SK-N-SH (cell line): Measurements from ENCODE around the gene NUBP1. TPM values are rescaled to one million over a fixed set of nuclear protein-coding genes. Genes with fewer than 3 reads are reported as not detected.

ENCODE experiments used
- CTCF ChIA-PET: fragments of 300-600, 350-600 bp; formaldehyde crosslinking; extraction: SDS; loops from one replicate; lab custom pipeline; 2021; lab: Yijun Ruan, JAX
- POLR2A ChIA-PET: fragments of 350-600 bp; sonication (Branson Sonifier 250); formaldehyde crosslinking; extraction: SDS; loops from one replicate; lab custom pipeline; 2020; ENCODE audit warnings: antibody characterized with exemption, inconsistent platforms; lab: Yijun Ruan, JAX
- DNase-seq: peaks from one replicate; pipeline ENCODE4 v3.0.0; 2012
- H2AFZ ChIP-seq: fragments of 200-600 bp; sonication (generic); 2 replicates; pipeline ENCODE4 v1.8.1; 2016; ENCODE audit warnings: antibody characterized with exemption, mild to moderate bottlenecking, low read depth
- H3F3A ChIP-seq: fragments of 200-600 bp; sonication (generic); replicated peaks from 2 replicates; pipeline ENCODE3; 2016; ENCODE audit warnings: antibody characterized with exemption, mild to moderate bottlenecking; ENCODE audit not compliant: insufficient read depth
- H3K27ac ChIP-seq, 2 experiments: fragments of 200-500 bp in 1 of 2; fragments of 200-600 bp in 1 of 2; sonication (Bioruptor generic) in 1 of 2; sonication (generic), shearing (Covaris generic) in 1 of 2; 2 replicates each; pipeline versions ENCODE4 v1.5.1 to v1.6.1; 2014 to 2016; ENCODE audit warnings: low read depth in 2 of 2, inconsistent platforms in 1 of 2, low read length in 1 of 2, mild to moderate bottlenecking in 1 of 2, mixed read lengths in 1 of 2
- H3K27me3 ChIP-seq: fragments of 200-600 bp; sonication (generic), shearing (Covaris generic); 2 replicates; pipeline ENCODE4 v1.6.1; 2016; ENCODE audit warnings: mixed run types; ENCODE audit not compliant: insufficient read depth
- H3K36me3 ChIP-seq, 2 experiments: fragments of 200-500 bp in 1 of 2; fragments of 200-600 bp in 1 of 2; sonication (Bioruptor generic) in 1 of 2; sonication (generic) in 1 of 2; replicated peaks in 1 of 2; 2 replicates each; pipeline versions ENCODE3 to v1.5.1; 2014 to 2016; ENCODE audit warnings: low read length in 1 of 2, mild to moderate bottlenecking in 1 of 2; ENCODE audit not compliant: insufficient read depth in 2 of 2, control insufficient read depth in 1 of 2
- H3K4me1 ChIP-seq, 2 experiments: fragments of 200-500 bp in 1 of 2; fragments of 200-600 bp in 1 of 2; sonication (Bioruptor generic) in 1 of 2; sonication (generic), shearing (Covaris generic) in 1 of 2; 2 replicates each; pipeline versions ENCODE4 v1.5.1 to v1.6.1; 2014 to 2016; ENCODE audit warnings: low read depth in 1 of 2, low read length in 1 of 2, mixed run types in 1 of 2; ENCODE audit not compliant: insufficient read depth in 2 of 2, control insufficient read depth in 1 of 2
- H3K4me2 ChIP-seq: fragments of 200-600 bp; sonication (generic), shearing (Covaris generic); 2 replicates; pipeline ENCODE4 v1.6.1; 2017; ENCODE audit warnings: mixed run types
- H3K4me3 ChIP-seq, 2 experiments: fragments of 200-500 bp in 1 of 2; fragments of 200-600 bp in 1 of 2; sonication (Bioruptor generic) in 1 of 2; sonication (generic), shearing (Covaris generic) in 1 of 2; 2 replicates each; pipeline versions ENCODE4 v1.5.1 to v1.8.1; 2014 to 2016; ENCODE audit warnings: low read depth in 2 of 2, inconsistent platforms in 1 of 2, low read length in 1 of 2, mild to moderate bottlenecking in 1 of 2, mixed read lengths in 1 of 2, moderate library complexity in 1 of 2
- H3K79me2 ChIP-seq: fragments of 200-600 bp; sonication (generic); 2 replicates; pipeline ENCODE4 v1.8.1; 2017; ENCODE audit warnings: mild to moderate bottlenecking; ENCODE audit not compliant: insufficient read depth
- H3K9ac ChIP-seq: fragments of 200-600 bp; sonication (generic); 2 replicates; pipeline ENCODE4 v1.6.1; 2017; ENCODE audit warnings: mixed run types
- H3K9me2 ChIP-seq: fragments of 200-600 bp; sonication (generic); 2 replicates; pipeline ENCODE4 v1.6.1; 2017; ENCODE audit warnings: mixed run types
- H3K9me3 ChIP-seq: fragments of 200-600 bp; sonication (generic); 2 replicates; pipeline ENCODE4 v1.6.1; 2017; ENCODE audit warnings: mixed run types, mild to moderate bottlenecking, moderate library complexity
- H4K20me1 ChIP-seq: fragments of 200-600 bp; sonication (generic); 2 replicates; pipeline ENCODE4 v1.6.1; 2017; ENCODE audit warnings: mild to moderate bottlenecking, mixed run types; ENCODE audit not compliant: insufficient read depth
- CHD2 ChIP-seq: fragments of 150-350 bp; IDR thresholded peaks from 2 replicates; pipeline ENCODE4 v1.6.1; 2018; ENCODE audit warnings: low read length; ENCODE audit not compliant: partially characterized antibody
- ELF1 ChIP-seq: IDR thresholded peaks from 2 replicates; pipeline ENCODE4 v1.4.0; 2012
- EP300 ChIP-seq, 2 experiments: IDR thresholded peaks; 2 replicates each; pipeline versions ENCODE4 v1.4.0 to v1.6.1; 2012; ENCODE audit warnings: borderline replicate concordance in 1 of 2, low read depth in 1 of 2, low read length in 1 of 2
- FOXJ3 ChIP-seq: sonication (generic); formaldehyde crosslinking; IDR thresholded peaks from 2 replicates; pipeline ENCODE4 v1.5.1; 2020; ENCODE audit warnings: mild to moderate bottlenecking, missing genetic modification reagents
- GABPA ChIP-seq: IDR thresholded peaks from 2 replicates; pipeline ENCODE4 v1.4.0; 2012; ENCODE audit warnings: low read depth, mild to moderate bottlenecking
- GATA2 ChIP-seq: sonication (generic); formaldehyde crosslinking; IDR thresholded peaks from 2 replicates; pipeline ENCODE4 v1.5.0; 2020; ENCODE audit warnings: mild to moderate bottlenecking, missing genetic modification reagents
- JUND ChIP-seq: IDR thresholded peaks from 2 replicates; pipeline ENCODE4 v1.4.0; 2012
- MEF2A ChIP-seq: IDR thresholded peaks from 2 replicates; pipeline ENCODE4 v1.4.0; 2012; ENCODE audit warnings: low read depth, borderline replicate concordance
- MXI1 ChIP-seq: IDR thresholded peaks from 2 replicates; pipeline ENCODE4 v1.6.1; 2012; ENCODE audit warnings: mild to moderate bottlenecking, low read depth, low read length, improper control_type of control experiment
- NRF1 ChIP-seq: IDR thresholded peaks from 2 replicates; pipeline ENCODE4 v1.6.1; 2012; ENCODE audit warnings: low read depth, mild to moderate bottlenecking, low read length
- POLR2AphosphoS5 ChIP-seq: IDR thresholded peaks from 2 replicates; pipeline ENCODE4 v1.6.1; 2012; ENCODE audit warnings: low read depth, low read length
- RAD21 ChIP-seq: IDR thresholded peaks from 2 replicates; pipeline ENCODE4 v1.6.1; 2012; ENCODE audit warnings: mild to moderate bottlenecking, low read length
- RCOR1 ChIP-seq: fragments of 150-350 bp; IDR thresholded peaks from 2 replicates; pipeline ENCODE4 v1.6.1; 2017; ENCODE audit warnings: antibody characterized with exemption, low read length
- TAF1 ChIP-seq: IDR thresholded peaks from 2 replicates; pipeline ENCODE4 v1.6.1; 2012; ENCODE audit warnings: low read depth, mild to moderate bottlenecking, low read length, moderate library complexity, borderline replicate concordance
- YY1 ChIP-seq: IDR thresholded peaks from 2 replicates; pipeline ENCODE4 v1.4.0; 2012; ENCODE audit warnings: low read depth, mild to moderate bottlenecking
- WGBS: methylation state at CpG from one replicate; pipeline ENCODE4 v1.1.6; 2017; ENCODE audit warnings: low lambda C conversion rate; 5-methylcytosine and 5-hydroxymethylcytosine counted together
- polyA plus RNA-seq, 3 experiments: library from polyadenylated mRNA; depleted of rRNA; stranded (reverse); fragments of >200 nt; gene quantifications; 2 replicates each; pipeline ENCODE4 v1.2.3, GENCODE V29; 2012
- TF ChIP-seq, protein P1 (sequence below): IDR thresholded peaks from 2 replicates; pipeline ENCODE4 v1.4.0; 2012; ENCODE audit warnings: low read depth
- TF ChIP-seq, protein P2 (sequence below): IDR thresholded peaks from 2 replicates; pipeline ENCODE4; 2012
- TF ChIP-seq, protein P3 (sequence below): fragments of 150-350 bp; IDR thresholded peaks from 2 replicates; pipeline ENCODE4 v1.6.1; 2016; ENCODE audit warnings: mild to moderate bottlenecking, low read depth, low read length
- TF ChIP-seq, protein P4 (sequence below): fragments of 200-600 bp; sonication (generic); IDR thresholded peaks from 2 replicates; pipeline ENCODE4 v1.6.1; 2017; ENCODE audit warnings: antibody characterized with exemption, mild to moderate bottlenecking, moderate library complexity

The NUBP1 gene
- polyA plus RNA-seq (2012; rRNA removed) = 40.7 and 49.8 TPM in 2 replicates
- polyA plus RNA-seq (2012; cell fraction: cytosol; rRNA removed) = 40.5 and 41.4 TPM in 2 replicates
- polyA plus RNA-seq (2012; cell fraction: nucleus; rRNA removed) = 19.7 and 25.3 TPM in 2 replicates

DNA sequence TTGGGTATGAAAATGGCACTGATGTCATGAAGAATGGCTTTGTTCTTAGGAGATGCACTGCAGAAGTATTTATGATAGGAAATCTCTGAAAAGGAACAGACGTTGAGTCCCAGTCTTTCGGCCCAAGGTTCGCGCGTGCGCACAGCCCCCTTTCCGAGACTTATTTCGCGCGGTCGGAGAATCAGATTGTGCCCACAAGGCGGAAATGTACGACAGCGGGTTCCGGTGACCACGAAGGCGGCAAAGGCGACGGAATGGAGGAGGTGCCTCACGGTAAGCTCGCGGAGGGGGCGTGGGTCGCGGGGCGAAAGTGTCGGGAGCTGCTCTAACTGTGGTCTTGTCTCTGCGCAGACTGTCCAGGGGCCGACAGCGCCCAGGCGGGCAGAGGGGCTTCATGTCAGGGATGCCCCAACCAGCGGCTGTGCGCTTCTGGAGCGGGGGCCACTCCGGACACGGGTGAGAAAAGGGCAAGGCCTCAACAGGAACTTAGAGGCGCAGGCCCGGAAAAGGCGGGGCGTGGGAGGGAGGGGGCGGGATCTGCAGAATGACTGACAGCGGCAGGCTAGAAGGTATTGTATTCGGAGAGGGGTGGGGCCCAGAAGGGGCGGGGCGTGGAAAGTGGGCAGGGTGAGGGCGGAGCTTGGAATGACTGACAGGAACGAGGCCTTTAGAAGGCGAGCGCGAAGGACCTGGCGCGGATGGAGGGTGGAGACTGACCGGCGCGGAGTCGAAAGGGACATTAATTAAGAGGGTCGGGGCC is at the start of gene NUBP1:
NUBP1 (plus strand) TSS at position 233 of the 760 bp plus-strand sequence; CDS start at position 255, 22 bp downstream.
- Histone ChIP-seq H4K20me1 (no peaks in the 10 kb centered on the region), H3K9me2 (no peaks in the 10 kb centered on the region), H3K4me3 (peak within 1 kb of the TSS; percentile 60 to 66), H3K36me3 (peaks cover 0 to 12% of the 10 kb centered on the region in 2 experiments), H3K9me3 (no peaks in the 10 kb centered on the region), H3K9ac (peak within 1 kb of the TSS; percentile 93), H3F3A (peaks cover 10% of the 10 kb centered on the region), H3K79me2 (peaks cover 11% of the 10 kb centered on the region), H2AFZ (peak within 1 kb of the TSS; percentile 98), H3K4me1 (peaks cover 5 to 34% of the 10 kb centered on the region in 2 experiments; a peak in 3 of 4 replicates), H3K27me3 (no peaks in the 10 kb centered on the region), H3K4me2 (peak within 1 kb of the TSS; percentile 85), H3K27ac (peak within 1 kb of the TSS; percentile 96 to 97)
- peak; percentile 92 for DNase-seq
- ChIA-PET CTCF (interaction anchor here (1.8 to 10.8 kb wide), 2 partner anchors 175 to 228 kb away, joined by 12 to 305 read pairs; no protein-coding TSS in a partner anchor), POLR2A (interaction anchor here (0.7 to 1.7 kb wide), 7 partner anchors 22 to 322 kb away, joined by 3 to 8 read pairs (median 4); partner anchors contain the start of gene TVP23A)
- WGBS = 0% methylated on average over 42 of the region's 57 CpGs
- TF ChIP-seq GABPA = peak; percentile 91
- TF ChIP-seq GATA2 (CRISPR knock-in tag) = no peak
- TF ChIP-seq CHD2 = no peak
- TF ChIP-seq YY1 = peak; percentile 57; the same call in 1 of the 2 replicates
- TF ChIP-seq FOXJ3 (CRISPR knock-in tag) = no peak
- TF ChIP-seq, protein P1, sequence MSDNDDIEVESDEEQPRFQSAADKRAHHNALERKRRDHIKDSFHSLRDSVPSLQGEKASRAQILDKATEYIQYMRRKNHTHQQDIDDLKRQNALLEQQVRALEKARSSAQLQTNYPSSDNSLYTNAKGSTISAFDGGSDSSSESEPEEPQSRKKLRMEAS = peak; percentile 91
- TF ChIP-seq, protein P2, sequence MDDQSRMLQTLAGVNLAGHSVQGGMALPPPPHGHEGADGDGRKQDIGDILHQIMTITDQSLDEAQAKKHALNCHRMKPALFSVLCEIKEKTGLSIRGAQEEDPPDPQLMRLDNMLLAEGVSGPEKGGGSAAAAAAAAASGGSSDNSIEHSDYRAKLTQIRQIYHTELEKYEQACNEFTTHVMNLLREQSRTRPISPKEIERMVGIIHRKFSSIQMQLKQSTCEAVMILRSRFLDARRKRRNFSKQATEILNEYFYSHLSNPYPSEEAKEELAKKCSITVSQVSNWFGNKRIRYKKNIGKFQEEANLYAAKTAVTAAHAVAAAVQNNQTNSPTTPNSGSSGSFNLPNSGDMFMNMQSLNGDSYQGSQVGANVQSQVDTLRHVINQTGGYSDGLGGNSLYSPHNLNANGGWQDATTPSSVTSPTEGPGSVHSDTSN = peak; percentile 98
- peak; percentile 85 for TF ChIP-seq NRF1
- TF ChIP-seq TAF1 = peak; percentile 29; the same call in 1 of the 2 replicates
- TF ChIP-seq, protein P3, sequence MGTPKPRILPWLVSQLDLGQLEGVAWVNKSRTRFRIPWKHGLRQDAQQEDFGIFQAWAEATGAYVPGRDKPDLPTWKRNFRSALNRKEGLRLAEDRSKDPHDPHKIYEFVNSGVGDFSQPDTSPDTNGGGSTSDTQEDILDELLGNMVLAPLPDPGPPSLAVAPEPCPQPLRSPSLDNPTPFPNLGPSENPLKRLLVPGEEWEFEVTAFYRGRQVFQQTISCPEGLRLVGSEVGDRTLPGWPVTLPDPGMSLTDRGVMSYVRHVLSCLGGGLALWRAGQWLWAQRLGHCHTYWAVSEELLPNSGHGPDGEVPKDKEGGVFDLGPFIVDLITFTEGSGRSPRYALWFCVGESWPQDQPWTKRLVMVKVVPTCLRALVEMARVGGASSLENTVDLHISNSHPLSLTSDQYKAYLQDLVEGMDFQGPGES = no peak
- peak; percentile 95 for TF ChIP-seq POLR2AphosphoS5
- TF ChIP-seq RAD21 = no peak
- peak; percentile 100 for TF ChIP-seq MXI1
- no peak for TF ChIP-seq RCOR1
- peak; percentile 87 for TF ChIP-seq ELF1

DNA sequence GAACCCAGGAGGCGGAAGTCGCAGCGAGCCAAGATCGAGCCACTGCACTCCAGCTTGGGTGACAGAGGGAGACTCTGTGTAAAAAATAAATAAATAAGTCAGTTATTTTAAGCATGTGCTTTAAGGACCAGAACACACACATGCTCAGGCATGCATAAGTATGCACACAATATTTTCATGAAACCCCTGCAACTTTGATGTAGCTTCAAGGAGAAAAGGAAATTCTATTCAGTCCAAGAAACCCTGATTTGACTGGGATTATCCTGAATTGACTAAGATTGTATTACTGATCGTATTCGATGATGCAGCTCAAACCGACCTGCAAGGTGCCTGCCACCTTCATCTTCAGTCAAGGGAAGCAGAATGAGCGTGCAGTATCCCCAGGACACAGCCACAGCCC is 49.8 kb upstream of the NUBP1 start:
- 50% methylated on average over 8 of the region's 8 CpGs for WGBS
- no peaks in the 10 kb centered on the region for H3K9me2 ChIP-seq
- no peaks in the 10 kb centered on the region; the same call in 1 of the 2 replicates for H3K27me3 ChIP-seq
- H2AFZ ChIP-seq = no peak overlapping the region
- H3K4me2 ChIP-seq = no peak overlapping the region
- ChIA-PET POLR2A (no interaction called here), CTCF (interaction anchor here (0.6 kb wide), 1 partner anchor 10 kb away, joined by 3 read pairs; no protein-coding TSS in a partner anchor)
- no peak for DNase-seq
- no peaks in the 10 kb centered on the region for H3K9me3 ChIP-seq
- no peaks in the 10 kb centered on the region for H3K36me3 ChIP-seq
- no peak overlapping the region for H3K9ac ChIP-seq
- H4K20me1 ChIP-seq = no peaks in the 10 kb centered on the region
- no peak for TF ChIP-seq JUND
- TF ChIP-seq, protein P1 = no peak
- no peak for TF ChIP-seq GATA2 (CRISPR knock-in tag)
- TF ChIP-seq MEF2A = no peak
- TF ChIP-seq ELF1 = no peak
- TF ChIP-seq EP300 (IDR thresholded peaks at IDR 0.05; ENCODE audit: borderline replicate concordance in 1 of 2, low read depth in 1 of 2, low read length in 1 of 2) = no peak
- TF ChIP-seq, protein P4, sequence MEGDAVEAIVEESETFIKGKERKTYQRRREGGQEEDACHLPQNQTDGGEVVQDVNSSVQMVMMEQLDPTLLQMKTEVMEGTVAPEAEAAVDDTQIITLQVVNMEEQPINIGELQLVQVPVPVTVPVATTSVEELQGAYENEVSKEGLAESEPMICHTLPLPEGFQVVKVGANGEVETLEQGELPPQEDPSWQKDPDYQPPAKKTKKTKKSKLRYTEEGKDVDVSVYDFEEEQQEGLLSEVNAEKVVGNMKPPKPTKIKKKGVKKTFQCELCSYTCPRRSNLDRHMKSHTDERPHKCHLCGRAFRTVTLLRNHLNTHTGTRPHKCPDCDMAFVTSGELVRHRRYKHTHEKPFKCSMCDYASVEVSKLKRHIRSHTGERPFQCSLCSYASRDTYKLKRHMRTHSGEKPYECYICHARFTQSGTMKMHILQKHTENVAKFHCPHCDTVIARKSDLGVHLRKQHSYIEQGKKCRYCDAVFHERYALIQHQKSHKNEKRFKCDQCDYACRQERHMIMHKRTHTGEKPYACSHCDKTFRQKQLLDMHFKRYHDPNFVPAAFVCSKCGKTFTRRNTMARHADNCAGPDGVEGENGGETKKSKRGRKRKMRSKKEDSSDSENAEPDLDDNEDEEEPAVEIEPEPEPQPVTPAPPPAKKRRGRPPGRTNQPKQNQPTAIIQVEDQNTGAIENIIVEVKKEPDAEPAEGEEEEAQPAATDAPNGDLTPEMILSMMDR = no peak
- TF ChIP-seq, all 33 proteins: peak for 0
- H3K79me2 ChIP-seq = no peaks in the 10 kb centered on the region
- H3K27ac ChIP-seq = no peak overlapping the region
- no peaks in the 10 kb centered on the region for H3K4me1 ChIP-seq
- H3K4me3 ChIP-seq = no peak overlapping the region
- H3F3A ChIP-seq = no peaks in the 10 kb centered on the region
